Measurements from ENCODE around the gene CPNE5. TPM values are rescaled to one million over a fixed set of nuclear protein-coding genes. Genes with fewer than 3 reads are reported as not detected.

The CPNE5 gene
- total RNA-seq, 4 donors from 2014 or later: 0.35 to 5.8 (median 2.9) TPM

GRCh38 chr6:36821581-36822335 lies 17.5 kb downstream of the CPNE5 start:
- Histone ChIP-seq H3K9me3 (no peaks in the 10 kb centered on the region), H3K4me1 (no peaks in the 10 kb centered on the region), H3K4me3 (no peak overlapping the region), H3K27ac (no peak overlapping the region), H3K27me3 (no peaks in the 10 kb centered on the region), H3K36me3 (no peaks in the 10 kb centered on the region)
- TF ChIP-seq CTCF (IDR thresholded peaks at IDR 0.05) (no peak), POLR2A (IDR thresholded peaks at IDR 0.05) (no peak)
- no peak for DNase-seq

GRCh38 chr6:36820700-36821580 lies 18.3 kb downstream of the CPNE5 start:
- Histone ChIP-seq H3K27me3 (no peaks in the 10 kb centered on the region), H3K36me3 (no peaks in the 10 kb centered on the region), H3K9me3 (no peaks in the 10 kb centered on the region), H3K4me3 (no peak overlapping the region), H3K4me1 (no peaks in the 10 kb centered on the region), H3K27ac (no peak overlapping the region)
- TF ChIP-seq CTCF (IDR thresholded peaks at IDR 0.05): no peak
- no peak for TF ChIP-seq POLR2A (IDR thresholded peaks at IDR 0.05)
- no peak for DNase-seq

GRCh38 chr6:36818756-36819155 lies 20.5 kb downstream of the CPNE5 start:
- Histone ChIP-seq H3K36me3 (no peaks in the 10 kb centered on the region), H3K9me3 (no peaks in the 10 kb centered on the region), H3K27ac (no peak overlapping the region), H3K27me3 (no peaks in the 10 kb centered on the region), H3K4me1 (no peaks in the 10 kb centered on the region), H3K4me3 (no peak overlapping the region)
- DNase-seq: no peak
- TF ChIP-seq POLR2A (IDR thresholded peaks at IDR 0.05) (no peak), CTCF (IDR thresholded peaks at IDR 0.05) (no peak)

GRCh38 chr6:36817847-36818246 lies 21.4 kb downstream of the CPNE5 start:
- no peak for TF ChIP-seq CTCF (IDR thresholded peaks at IDR 0.05)
- TF ChIP-seq POLR2A (IDR thresholded peaks at IDR 0.05): no peak

GRCh38 chr6:36817176-36817817 lies 21.9 kb downstream of the CPNE5 start:
- no peak overlapping the region for H3K27ac ChIP-seq
- no peak for DNase-seq
- H3K4me1 ChIP-seq: no peaks in the 10 kb centered on the region
- H3K9me3 ChIP-seq: no peaks in the 10 kb centered on the region
- TF ChIP-seq POLR2A (IDR thresholded peaks at IDR 0.05): no peak
- no peak for TF ChIP-seq CTCF (IDR thresholded peaks at IDR 0.05)
- no peaks in the 10 kb centered on the region for H3K36me3 ChIP-seq
- no peak overlapping the region for H3K4me3 ChIP-seq
- no peaks in the 10 kb centered on the region for H3K27me3 ChIP-seq

More at GRCh38 chr6:36817847-36818246, 21.4 kb downstream of the CPNE5 start:
- Histone ChIP-seq H3K9me3 (no peaks in the 10 kb centered on the region), H3K36me3 (no peaks in the 10 kb centered on the region), H3K4me1 (no peaks in the 10 kb centered on the region), H3K4me3 (no peak overlapping the region), H3K27me3 (no peaks in the 10 kb centered on the region), H3K27ac (no peak overlapping the region)
- no peak for DNase-seq

Measured in Peyer's patch (tissue), 4 donors.